H9 (cell line): ENCODE data around the gene ABHD17C. TPM values are rescaled to one million over a fixed set of nuclear protein-coding genes. Genes with fewer than 3 reads are reported as not detected.

ENCODE experiments used
- DNase-seq: peaks from one replicate; pipeline ENCODE4 v3.0.0-alpha.2; 2017
- H2AFZ ChIP-seq: one replicate; pipeline ENCODE4 v1.6.1; 2013; ENCODE audit warnings: mild to moderate bottlenecking, low read length, control low read depth, moderate library complexity
- H2AK5ac ChIP-seq: 2 replicates; pipeline ENCODE4 v1.6.1; 2013; ENCODE audit warnings: low read length, control low read depth, mixed read lengths; ENCODE audit not compliant: insufficient read length
- H2BK120ac ChIP-seq: one replicate; pipeline ENCODE4 v1.6.1; 2013; ENCODE audit warnings: low read depth, mild to moderate bottlenecking, low read length, control low read depth, inconsistent platforms; ENCODE audit not compliant: poor library complexity, severe bottlenecking
- H2BK12ac ChIP-seq: 2 replicates; pipeline ENCODE4 v1.6.1; 2013; ENCODE audit warnings: low read length, control low read depth, mixed read lengths, low read depth; ENCODE audit not compliant: insufficient read length
- H2BK15ac ChIP-seq: 2 replicates; pipeline ENCODE4 v1.6.1; 2013; ENCODE audit warnings: low read depth, low read length, control low read depth
- H2BK20ac ChIP-seq: one replicate; pipeline ENCODE4 v1.6.1; 2013; ENCODE audit warnings: low read depth, mild to moderate bottlenecking, low read length, control low read depth, inconsistent platforms; ENCODE audit not compliant: poor library complexity, severe bottlenecking
- H2BK5ac ChIP-seq: 2 replicates; pipeline ENCODE4 v1.6.1; 2013; ENCODE audit warnings: low read length, control low read depth, mixed read lengths; ENCODE audit not compliant: insufficient read length
- H3K14ac ChIP-seq: 2 replicates; pipeline ENCODE4 v1.6.1; 2013; ENCODE audit warnings: low read length, control low read depth; ENCODE audit not compliant: insufficient read depth
- H3K18ac ChIP-seq: 2 replicates; pipeline ENCODE4 v1.6.1; 2013; ENCODE audit warnings: low read depth, mild to moderate bottlenecking, mixed read lengths, low read length, control low read depth; ENCODE audit not compliant: insufficient read length
- H3K23ac ChIP-seq: 2 replicates; pipeline ENCODE4 v1.6.1; 2013; ENCODE audit warnings: low read length, control low read depth, mixed read lengths, low read depth; ENCODE audit not compliant: insufficient read length
- H3K23me2 ChIP-seq: 2 replicates; pipeline ENCODE4 v1.6.1; 2013; ENCODE audit warnings: low read depth, mild to moderate bottlenecking, mixed read lengths, low read length, control low read depth; ENCODE audit not compliant: insufficient read length, poor library complexity, severe bottlenecking
- H3K27ac ChIP-seq: 2 replicates; pipeline ENCODE4 v1.5.1; 2013; ENCODE audit warnings: low read length, control low read depth, mixed read lengths, low read depth; ENCODE audit not compliant: insufficient read length
- H3K27me3 ChIP-seq: 2 replicates; pipeline ENCODE4 v1.6.1; 2013; ENCODE audit warnings: low read length, control low read depth, inconsistent platforms; ENCODE audit not compliant: insufficient read depth
- H3K4ac ChIP-seq: 2 replicates; pipeline ENCODE4 v1.6.1; 2013; ENCODE audit warnings: low read depth, mild to moderate bottlenecking, control low read depth, inconsistent platforms, low read length, moderate library complexity
- H3K4me1 ChIP-seq: 2 replicates; pipeline ENCODE4 v1.6.1; 2013; ENCODE audit warnings: low read length, control low read depth, inconsistent platforms; ENCODE audit not compliant: insufficient read depth
- H3K4me2 ChIP-seq: 2 replicates; pipeline ENCODE4 v1.6.1; 2013; ENCODE audit warnings: low read length, control low read depth, mixed read lengths; ENCODE audit not compliant: insufficient read length, insufficient read depth
- H3K56ac ChIP-seq: 2 replicates; pipeline ENCODE4 v1.6.1; 2013; ENCODE audit warnings: low read depth, mild to moderate bottlenecking, mixed read lengths, low read length, control low read depth; ENCODE audit not compliant: insufficient read length
- H3K79me1 ChIP-seq: 2 replicates; pipeline ENCODE4 v1.6.1; 2013; ENCODE audit warnings: low read depth, mild to moderate bottlenecking, moderate library complexity, low read length, control low read depth, inconsistent platforms; ENCODE audit not compliant: insufficient read depth, poor library complexity, severe bottlenecking
- H3K79me2 ChIP-seq: 2 replicates; pipeline ENCODE4 v1.6.1; 2013; ENCODE audit warnings: low read length, control low read depth, inconsistent platforms; ENCODE audit not compliant: insufficient read depth
- H3K9ac ChIP-seq: 2 replicates; pipeline ENCODE4 v1.6.1; 2013; ENCODE audit warnings: low read length, control low read depth, mixed read lengths; ENCODE audit not compliant: insufficient read length; ENCODE audit errors: extremely low read depth
- H3K9me3 ChIP-seq: one replicate; pipeline ENCODE4 v1.6.1; 2013; ENCODE audit warnings: low read depth, low read length, inconsistent platforms; ENCODE audit not compliant: control insufficient read depth
- H3T11ph ChIP-seq: one replicate; pipeline ENCODE4 v1.6.1; 2013; ENCODE audit warnings: mild to moderate bottlenecking, low read length, control low read depth, inconsistent platforms
- H4K20me1 ChIP-seq: one replicate; pipeline ENCODE4 v1.6.1; 2013; ENCODE audit not compliant: control insufficient read depth, insufficient read length, insufficient read depth
- H4K5ac ChIP-seq: 2 replicates; pipeline ENCODE4 v1.6.1; 2013; ENCODE audit warnings: low read depth, mild to moderate bottlenecking, mixed read lengths, low read length, control low read depth; ENCODE audit not compliant: insufficient read length
- H4K8ac ChIP-seq: replicated peaks from 2 replicates; pipeline ENCODE4 v1.6.1; 2013; ENCODE audit warnings: low read length, control low read depth, mixed read lengths, low read depth; ENCODE audit not compliant: insufficient read length
- H4K91ac ChIP-seq: 2 replicates; pipeline ENCODE4 v1.6.1; 2013; ENCODE audit warnings: low read depth, mild to moderate bottlenecking, moderate library complexity, mixed read lengths, low read length, control low read depth; ENCODE audit not compliant: insufficient read length
- H3K27ac Mint-ChIP-seq, 3 experiments: 2 replicates in 2 of 3; 3 replicates in 1 of 3; pipeline ENCODE4 v1.8.0; 2020 to 2021; ENCODE audit warnings: mixed read lengths in 3 of 3, mild to moderate bottlenecking in 1 of 3, moderate library complexity in 1 of 3
- H3K27me3 Mint-ChIP-seq: 2 replicates; pipeline ENCODE4 v1.8.0; 2021; ENCODE audit warnings: low read depth, mild to moderate bottlenecking, moderate library complexity, mixed read lengths
- H3K36me3 Mint-ChIP-seq, 3 experiments: 2 replicates in 2 of 3; 3 replicates in 1 of 3; pipeline ENCODE4 v1.8.0; 2020 to 2021; ENCODE audit warnings: low read depth in 3 of 3, mixed read lengths in 3 of 3; ENCODE audit not compliant: insufficient read depth in 1 of 3
- H3K4me1 Mint-ChIP-seq, 2 experiments: 2 replicates each; pipeline ENCODE4 v1.8.0; 2020; ENCODE audit warnings: mixed read lengths in 2 of 2
- H3K4me3 Mint-ChIP-seq, 2 experiments: 2 replicates in 1 of 2; 3 replicates in 1 of 2; pipeline ENCODE4 v1.8.0; 2020 to 2021; ENCODE audit warnings: mild to moderate bottlenecking in 2 of 2, mixed read lengths in 2 of 2, moderate library complexity in 1 of 2
- H3K9me3 Mint-ChIP-seq, 2 experiments: 2 replicates in 1 of 2; 3 replicates in 1 of 2; pipeline ENCODE4 v1.8.0; 2020; ENCODE audit warnings: mild to moderate bottlenecking in 2 of 2, mixed read lengths in 2 of 2, moderate library complexity in 1 of 2
- WGBS: extraction: QIAGEN DNeasy Blood & Tissue Kit; methylation state at CpG from one replicate; pipeline ENCODE4 v1.1.7; 2013; ENCODE audit warnings: missing lambda C conversion rate, low lambda C conversion rate, mixed read lengths; ENCODE audit not compliant: insufficient read length; ENCODE audit errors: extremely low coverage; 5-methylcytosine and 5-hydroxymethylcytosine counted together
- total RNA-seq: library from RNA; stranded (reverse); gene quantifications from 2 replicates; pipeline ENCODE4 v1.2.1, GENCODE V29; 2021
- TF ChIP-seq, protein P1 (sequence below): fragments of 200-600 bp; sonication (generic); conservative IDR thresholded peaks from 3 replicates; pipeline ENCODE4 v1.8.0; 2021; ENCODE audit warnings: antibody characterized with exemption, mild to moderate bottlenecking

ABHD17C gene
- total RNA-seq, 1 experiment from 2014 or later, result 21.5 TPM

DNA sequence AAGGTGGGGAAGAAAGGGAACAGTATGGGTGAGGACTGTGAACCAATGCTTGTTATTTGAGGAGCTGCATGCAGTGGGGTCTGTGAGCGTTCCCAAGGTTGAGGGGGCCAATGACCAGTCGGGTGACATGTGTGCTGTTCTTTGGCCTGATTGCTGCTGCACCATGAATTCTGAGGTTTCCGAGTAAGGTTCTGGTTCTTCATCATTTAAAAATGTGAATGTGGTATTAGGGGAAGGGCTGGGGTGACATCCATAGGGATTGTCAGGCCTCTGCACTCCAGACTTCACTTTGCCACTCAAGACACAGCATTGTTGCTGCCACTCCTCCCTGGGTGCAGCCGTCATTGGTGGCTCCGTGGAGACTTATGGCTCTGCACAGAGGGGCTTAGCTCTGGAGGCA, 32.5 kb downstream of the ABHD17C start:
- Mint-ChIP-seq H3K4me3 (no peak overlapping the region), H3K9me3 (peaks cover 20 to 27% of the 10 kb centered on the region in 2 experiments), H3K27me3 (no peaks in the 10 kb centered on the region), H3K36me3 (peaks cover 22 to 31% (median 27%) of the 10 kb centered on the region in 3 experiments), H3K4me1 (peaks cover 14 to 22% of the 10 kb centered on the region in 2 experiments), H3K27ac (no peak overlapping the region; a peak in 1 of 7 replicates)
- Histone ChIP-seq H2AK5ac (no peak overlapping the region), H2BK20ac (no peak overlapping the region), H2AFZ (no peak overlapping the region), H3K27ac (no peak overlapping the region), H3K79me1 (no peaks in the 10 kb centered on the region), H3K4ac (no peak overlapping the region), H4K5ac (no peak overlapping the region), H4K8ac (no peak overlapping the region), H4K91ac (no peak overlapping the region), H3K23me2 (no peaks in the 10 kb centered on the region), H3K9ac (no peak overlapping the region), H3T11ph (no peak overlapping the region), H2BK15ac (no peak overlapping the region), H2BK120ac (no peak overlapping the region), H3K79me2 (no peaks in the 10 kb centered on the region), H3K18ac (no peak overlapping the region), H2BK5ac (no peak overlapping the region), H4K20me1 (no peaks in the 10 kb centered on the region), H2BK12ac (no peak overlapping the region), H3K56ac (no peak overlapping the region), H3K14ac (no peak overlapping the region), H3K27me3 (no peaks in the 10 kb centered on the region), H3K4me1 (no peaks in the 10 kb centered on the region), H3K9me3 (peaks cover 7% of the 10 kb centered on the region), H3K23ac (no peak overlapping the region), H3K4me2 (no peak overlapping the region)
- DNase-seq, result no peak
- TF ChIP-seq, protein P1, sequence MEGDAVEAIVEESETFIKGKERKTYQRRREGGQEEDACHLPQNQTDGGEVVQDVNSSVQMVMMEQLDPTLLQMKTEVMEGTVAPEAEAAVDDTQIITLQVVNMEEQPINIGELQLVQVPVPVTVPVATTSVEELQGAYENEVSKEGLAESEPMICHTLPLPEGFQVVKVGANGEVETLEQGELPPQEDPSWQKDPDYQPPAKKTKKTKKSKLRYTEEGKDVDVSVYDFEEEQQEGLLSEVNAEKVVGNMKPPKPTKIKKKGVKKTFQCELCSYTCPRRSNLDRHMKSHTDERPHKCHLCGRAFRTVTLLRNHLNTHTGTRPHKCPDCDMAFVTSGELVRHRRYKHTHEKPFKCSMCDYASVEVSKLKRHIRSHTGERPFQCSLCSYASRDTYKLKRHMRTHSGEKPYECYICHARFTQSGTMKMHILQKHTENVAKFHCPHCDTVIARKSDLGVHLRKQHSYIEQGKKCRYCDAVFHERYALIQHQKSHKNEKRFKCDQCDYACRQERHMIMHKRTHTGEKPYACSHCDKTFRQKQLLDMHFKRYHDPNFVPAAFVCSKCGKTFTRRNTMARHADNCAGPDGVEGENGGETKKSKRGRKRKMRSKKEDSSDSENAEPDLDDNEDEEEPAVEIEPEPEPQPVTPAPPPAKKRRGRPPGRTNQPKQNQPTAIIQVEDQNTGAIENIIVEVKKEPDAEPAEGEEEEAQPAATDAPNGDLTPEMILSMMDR, result no peak
- WGBS, result no CpG with 5 or more reads among the region's 5 CpGs
